ENCODE measurements around the gene PPP4R2. TPM values are rescaled to one million over a fixed set of nuclear protein-coding genes. Genes with fewer than 3 reads are reported as not detected.

PPP4R2 gene
- total and polyA plus RNA-seq, 12 donors, result 14.2 to 90.1 (median 56.1) TPM

DNA sequence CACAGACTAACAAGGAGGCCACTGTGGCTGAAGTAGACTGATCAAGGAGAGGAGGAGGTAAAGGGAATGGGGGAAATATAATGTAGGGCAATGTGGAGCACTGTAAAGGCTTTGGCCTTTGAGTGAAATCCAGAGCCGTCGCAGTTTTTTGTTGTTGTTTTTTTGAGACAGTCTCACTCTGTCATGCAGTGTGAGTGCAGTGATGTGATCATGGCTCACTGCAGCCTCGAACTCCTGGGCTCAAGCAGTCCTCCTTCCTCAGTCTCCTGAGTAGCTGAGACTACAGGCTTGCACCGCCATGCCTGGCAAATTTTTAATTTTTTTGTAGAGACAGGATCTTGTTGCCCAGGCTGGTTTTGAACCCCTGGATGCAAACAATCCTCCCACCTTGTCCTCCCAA is 32.2 kb downstream of the PPP4R2 start:
- intact Hi-C loops (cut with DNase I), result no loop called here
- no peak overlapping the region for H3K4me3 ChIP-seq
- H3K36me3 ChIP-seq (replicated peaks in 1 of 2), result no peaks in the 10 kb centered on the region
- no peak for DNase-seq
- no peaks in the 10 kb centered on the region for H3K27me3 ChIP-seq
- no peaks in the 10 kb centered on the region for H3K9me3 ChIP-seq (replicated peaks in 1 of 3)
- TF ChIP-seq POLR2A (IDR thresholded peaks at IDR 0.05), result no peak
- TF ChIP-seq, protein P1, sequence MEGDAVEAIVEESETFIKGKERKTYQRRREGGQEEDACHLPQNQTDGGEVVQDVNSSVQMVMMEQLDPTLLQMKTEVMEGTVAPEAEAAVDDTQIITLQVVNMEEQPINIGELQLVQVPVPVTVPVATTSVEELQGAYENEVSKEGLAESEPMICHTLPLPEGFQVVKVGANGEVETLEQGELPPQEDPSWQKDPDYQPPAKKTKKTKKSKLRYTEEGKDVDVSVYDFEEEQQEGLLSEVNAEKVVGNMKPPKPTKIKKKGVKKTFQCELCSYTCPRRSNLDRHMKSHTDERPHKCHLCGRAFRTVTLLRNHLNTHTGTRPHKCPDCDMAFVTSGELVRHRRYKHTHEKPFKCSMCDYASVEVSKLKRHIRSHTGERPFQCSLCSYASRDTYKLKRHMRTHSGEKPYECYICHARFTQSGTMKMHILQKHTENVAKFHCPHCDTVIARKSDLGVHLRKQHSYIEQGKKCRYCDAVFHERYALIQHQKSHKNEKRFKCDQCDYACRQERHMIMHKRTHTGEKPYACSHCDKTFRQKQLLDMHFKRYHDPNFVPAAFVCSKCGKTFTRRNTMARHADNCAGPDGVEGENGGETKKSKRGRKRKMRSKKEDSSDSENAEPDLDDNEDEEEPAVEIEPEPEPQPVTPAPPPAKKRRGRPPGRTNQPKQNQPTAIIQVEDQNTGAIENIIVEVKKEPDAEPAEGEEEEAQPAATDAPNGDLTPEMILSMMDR (IDR thresholded peaks at IDR 0.05), result no peak
- H3K4me1 ChIP-seq (replicated peaks in 1 of 2), result peaks cover 21 to 52% of the 10 kb centered on the region in 2 donors
- 63 to 93% (median 69%) methylated on average over 4 of the region's 4 CpGs for WGBS, 4 donors
- H3K27ac ChIP-seq, result peak overlapping the region in 3 of 5 donors; percentile 4 to 76 (median 61)

DNA sequence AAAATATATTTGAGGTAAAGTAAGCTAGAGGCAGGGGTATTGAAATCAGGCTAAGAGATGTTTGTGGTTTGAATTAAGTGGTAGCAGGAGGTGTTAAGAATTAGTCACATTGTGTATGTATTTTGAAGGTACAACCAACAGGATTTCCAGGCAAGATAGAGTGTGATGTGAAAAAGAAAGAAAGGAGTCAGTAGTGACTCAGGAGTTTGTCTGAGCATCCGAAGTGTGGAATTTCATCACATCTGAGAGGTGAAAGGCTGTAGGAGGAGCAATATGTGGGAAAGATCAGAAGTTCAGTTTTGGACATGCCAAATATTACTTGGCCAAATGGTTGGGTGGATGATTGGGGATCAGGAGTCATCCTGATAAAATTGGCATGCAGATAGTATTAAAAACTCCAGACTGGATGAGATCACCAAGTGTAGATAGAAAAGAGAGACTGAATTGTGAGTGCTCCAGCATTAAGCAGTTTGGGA is 32.7 kb downstream of the PPP4R2 start:
- peak in 3 of 7 donors; percentile 27 to 56 (median 51) for DNase-seq
- H3K4me3 ChIP-seq, result no peak overlapping the region
- peaks cover 20 to 46% of the 10 kb centered on the region in 2 donors for H3K4me1 ChIP-seq (replicated peaks in 1 of 2)
- WGBS, 4 donors, result 5 to 35% (median 28%) methylated on average over 1 of the region's 1 CpG
- no peak for TF ChIP-seq POLR2A (IDR thresholded peaks at IDR 0.05)
- TF ChIP-seq, protein P1 (IDR thresholded peaks at IDR 0.05), result peak in 1 of 6 experiments; percentile 6
- no peaks in the 10 kb centered on the region for H3K27me3 ChIP-seq
- intact Hi-C loops (cut with DNase I), result no loop called here
- peak overlapping the region in 4 of 5 donors; percentile 4 to 76 (median 34) for H3K27ac ChIP-seq
- no peaks in the 10 kb centered on the region for H3K36me3 ChIP-seq (replicated peaks in 1 of 2)
- no peaks in the 10 kb centered on the region for H3K9me3 ChIP-seq (replicated peaks in 1 of 3)

DNA sequence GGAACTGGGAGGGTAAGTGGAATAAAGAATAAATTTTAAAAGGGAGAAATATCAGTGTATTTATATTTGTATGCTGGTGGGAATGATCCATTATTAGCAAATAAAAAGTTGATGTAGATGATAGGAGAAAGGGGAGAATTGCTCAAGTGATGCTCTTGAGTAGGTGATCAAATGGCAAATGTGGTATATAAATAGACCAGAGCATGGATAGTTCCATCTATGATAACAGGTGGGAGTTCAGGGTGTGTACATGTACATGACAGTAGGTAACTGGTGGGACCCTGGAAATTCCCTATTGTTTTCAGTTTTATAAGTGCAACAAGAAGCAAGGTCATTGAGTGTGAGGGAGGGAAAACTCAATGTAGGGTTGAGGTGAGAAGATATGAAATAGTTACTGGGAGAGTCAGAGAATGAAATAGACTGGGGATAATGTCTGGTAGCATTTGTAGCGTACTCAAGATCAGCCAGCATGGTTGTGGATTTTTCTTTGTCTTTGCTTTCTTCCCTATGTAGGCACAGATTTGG is 33.5 kb downstream of the PPP4R2 start:
- Histone ChIP-seq H3K36me3 (replicated peaks in 1 of 2) (no peaks in the 10 kb centered on the region), H3K9me3 (replicated peaks in 1 of 3) (no peaks in the 10 kb centered on the region), H3K4me3 (no peak overlapping the region), H3K27me3 (no peaks in the 10 kb centered on the region), H3K27ac (peak overlapping the region in 2 of 5 donors; percentile 50 to 61), H3K4me1 (replicated peaks in 1 of 2) (peaks cover 15 to 39% of the 10 kb centered on the region in 2 donors)
- no peak for DNase-seq
- no peak for TF ChIP-seq POLR2A (IDR thresholded peaks at IDR 0.05)
- TF ChIP-seq, protein P1 (IDR thresholded peaks at IDR 0.05), result no peak
- intact Hi-C loops (cut with DNase I), result no loop called here
- WGBS, 4 donors, result 90 to 100% (median 96%) methylated on average over 1 of the region's 1 CpG

DNA sequence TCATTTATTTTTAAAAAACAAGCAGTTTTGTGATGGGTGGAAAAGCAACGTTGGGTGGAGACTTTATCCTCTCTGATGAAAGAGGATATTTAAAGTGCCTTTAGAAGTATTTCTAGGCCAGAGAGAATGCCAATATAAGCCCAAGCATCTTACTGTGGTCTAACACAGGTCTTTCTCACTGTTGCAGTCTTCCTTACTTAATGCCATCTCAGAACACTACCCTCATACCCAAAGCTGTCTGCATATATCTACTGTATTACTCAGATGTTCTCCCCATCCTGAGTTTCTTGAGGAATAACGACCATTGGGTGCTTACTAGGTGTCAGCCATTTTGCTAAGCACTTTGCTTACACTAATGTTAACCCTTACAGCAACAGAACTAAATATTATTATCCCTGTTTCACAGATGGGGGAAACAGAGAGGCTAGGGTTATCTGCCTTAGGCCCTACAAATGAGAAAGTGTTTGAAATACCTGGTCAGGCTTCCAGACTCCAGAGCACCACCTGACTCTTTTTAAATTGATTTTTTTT is 35.0 kb downstream of the PPP4R2 start:
- Histone ChIP-seq H3K27ac (no peak overlapping the region), H3K36me3 (replicated peaks in 1 of 2) (no peaks in the 10 kb centered on the region), H3K4me3 (no peak overlapping the region), H3K4me1 (replicated peaks in 1 of 2) (peaks cover 15 to 26% of the 10 kb centered on the region in 2 donors), H3K27me3 (no peaks in the 10 kb centered on the region), H3K9me3 (replicated peaks in 1 of 3) (no peaks in the 10 kb centered on the region)
- 45 to 59% (median 53%) methylated on average over 2 of the region's 2 CpGs for WGBS, 4 donors
- DNase-seq, result no peak
- no peak for TF ChIP-seq POLR2A (IDR thresholded peaks at IDR 0.05)
- TF ChIP-seq, protein P1 (IDR thresholded peaks at IDR 0.05), result no peak
- intact Hi-C loops (cut with DNase I), result no loop called here

Measured in adrenal gland (tissue), 12 donors.